IPS-20b (cell line): ENCODE measurements around the gene EXOC3L4.
"Not testable (repeated sequence)": the region's sequence is repeated elsewhere in the genome, so short reads cannot be mapped to it uniquely, and the experiment has no call there.

Experiments used
- H3K27ac ChIP-seq: one replicate; pipeline ENCODE4 v1.5.1; 2013; ENCODE audit warnings: low read length
- H3K27me3 ChIP-seq: 2 replicates; pipeline ENCODE4 v1.6.1; 2013; ENCODE audit warnings: mild to moderate bottlenecking, low read length, inconsistent platforms; ENCODE audit not compliant: insufficient read depth
- H3K36me3 ChIP-seq: 2 replicates; pipeline ENCODE4 v1.6.1; 2013; ENCODE audit warnings: low read depth, mild to moderate bottlenecking, inconsistent platforms, low read length, moderate library complexity; ENCODE audit not compliant: insufficient read depth
- H3K4me1 ChIP-seq: 2 replicates; pipeline ENCODE4 v1.6.1; 2013; ENCODE audit warnings: mild to moderate bottlenecking, control low read depth, inconsistent platforms, low read length, moderate library complexity; ENCODE audit not compliant: insufficient read depth
- H3K4me3 ChIP-seq: 2 replicates; pipeline ENCODE4 v1.5.1; 2013; ENCODE audit warnings: mild to moderate bottlenecking, low read length, inconsistent platforms
- H3K9ac ChIP-seq: 2 replicates; pipeline ENCODE4 v1.6.1; 2013; ENCODE audit warnings: low read depth, mild to moderate bottlenecking, inconsistent platforms, low read length, moderate library complexity
- H3K9me3 ChIP-seq: 2 replicates; pipeline ENCODE4 v1.6.1; 2013; ENCODE audit warnings: mild to moderate bottlenecking, low read depth, low read length, inconsistent platforms; ENCODE audit not compliant: insufficient read depth

EXOC3L4 gene

GRCh38 chr14:103142721-103143302 is 48.3 kb downstream of the EXOC3L4 start:
- Histone ChIP-seq H3K27me3 (peaks cover 29% of the 10 kb centered on the region), H3K4me1 (peaks cover 5% of the 10 kb centered on the region; the same call in 1 of the 2 replicates), H3K36me3 (no peaks in the 10 kb centered on the region), H3K27ac (no peak overlapping the region), H3K4me3 (no peak overlapping the region), H3K9me3 (no peaks in the 10 kb centered on the region), H3K9ac (no peak overlapping the region)

- Histone ChIP-seq H3K9me3 (no peaks in the 10 kb centered on the region), H3K9ac (no peak overlapping the region), H3K4me1 (peaks cover 5% of the 10 kb centered on the region; the same call in 1 of the 2 replicates), H3K27me3 (peaks cover 23% of the 10 kb centered on the region), H3K36me3 (no peaks in the 10 kb centered on the region), H3K4me3 (no peak overlapping the region), H3K27ac (no peak overlapping the region)
These were observed 49.0 kb downstream of the EXOC3L4 start for GRCh38 chr14:103143506-103143905.

DNA sequence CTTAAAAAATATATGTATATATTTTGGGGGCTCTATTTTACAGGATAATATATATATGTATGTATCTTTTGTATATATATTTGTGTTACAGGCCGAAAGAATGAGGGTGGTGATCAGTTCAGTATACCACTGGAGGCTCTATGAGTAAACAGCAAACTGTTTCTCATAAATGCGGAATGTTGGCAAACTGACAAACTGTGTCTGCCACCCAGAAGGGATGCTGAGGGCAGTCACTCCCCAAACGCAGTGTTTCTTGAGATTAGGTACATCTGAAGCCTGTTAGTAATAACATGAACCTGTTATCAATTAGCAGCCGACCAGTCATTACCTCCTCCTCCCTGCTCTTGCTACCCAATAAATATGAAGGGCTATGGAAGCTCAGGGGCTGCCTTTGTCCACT is 49.6 kb downstream of the EXOC3L4 start:
- H3K36me3 ChIP-seq: no peaks in the 10 kb centered on the region
- peaks cover 17% of the 10 kb centered on the region for H3K27me3 ChIP-seq
- H3K9ac ChIP-seq: no peak overlapping the region
- peaks cover 5% of the 10 kb centered on the region; the same call in 1 of the 2 replicates for H3K4me1 ChIP-seq
- no peaks in the 10 kb centered on the region for H3K9me3 ChIP-seq
- H3K4me3 ChIP-seq: no peak overlapping the region
- no peak overlapping the region for H3K27ac ChIP-seq

DNA sequence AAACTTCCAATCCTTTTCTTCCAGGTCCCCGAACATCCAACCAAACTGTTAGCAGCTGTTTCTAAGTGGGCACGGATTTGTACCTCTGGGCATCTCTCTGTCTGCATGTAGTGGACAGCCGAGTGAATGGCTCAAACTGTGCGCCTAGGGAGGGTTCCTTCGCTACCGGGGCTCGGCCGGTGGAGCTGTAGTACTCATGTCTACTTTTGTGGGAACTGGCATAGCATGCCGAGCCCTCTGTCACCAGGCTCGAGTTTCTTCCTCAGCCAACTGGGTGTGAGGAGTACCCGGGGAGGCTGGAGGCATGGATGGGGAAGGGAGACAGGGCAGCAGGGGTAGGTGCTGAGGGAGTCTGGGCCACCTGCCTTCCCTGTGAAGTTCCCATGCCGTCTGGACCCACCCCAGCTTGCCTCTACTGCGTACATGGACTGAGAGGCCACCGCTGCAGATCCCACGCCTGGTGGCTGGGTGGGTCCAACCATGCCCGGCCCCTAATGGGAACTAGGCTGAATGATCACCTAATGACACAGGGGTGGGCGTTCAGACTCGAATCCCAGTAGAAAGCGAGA is 51.7 kb downstream of the EXOC3L4 start:
- no peak overlapping the region for H3K27ac ChIP-seq
- H3K9me3 ChIP-seq: no peaks in the 10 kb centered on the region
- H3K27me3 ChIP-seq: no peaks in the 10 kb centered on the region
- H3K36me3 ChIP-seq: no peaks in the 10 kb centered on the region
- H3K4me3 ChIP-seq: no peak overlapping the region
- no peak overlapping the region for H3K9ac ChIP-seq
- H3K4me1 ChIP-seq: no peaks in the 10 kb centered on the region

DNA sequence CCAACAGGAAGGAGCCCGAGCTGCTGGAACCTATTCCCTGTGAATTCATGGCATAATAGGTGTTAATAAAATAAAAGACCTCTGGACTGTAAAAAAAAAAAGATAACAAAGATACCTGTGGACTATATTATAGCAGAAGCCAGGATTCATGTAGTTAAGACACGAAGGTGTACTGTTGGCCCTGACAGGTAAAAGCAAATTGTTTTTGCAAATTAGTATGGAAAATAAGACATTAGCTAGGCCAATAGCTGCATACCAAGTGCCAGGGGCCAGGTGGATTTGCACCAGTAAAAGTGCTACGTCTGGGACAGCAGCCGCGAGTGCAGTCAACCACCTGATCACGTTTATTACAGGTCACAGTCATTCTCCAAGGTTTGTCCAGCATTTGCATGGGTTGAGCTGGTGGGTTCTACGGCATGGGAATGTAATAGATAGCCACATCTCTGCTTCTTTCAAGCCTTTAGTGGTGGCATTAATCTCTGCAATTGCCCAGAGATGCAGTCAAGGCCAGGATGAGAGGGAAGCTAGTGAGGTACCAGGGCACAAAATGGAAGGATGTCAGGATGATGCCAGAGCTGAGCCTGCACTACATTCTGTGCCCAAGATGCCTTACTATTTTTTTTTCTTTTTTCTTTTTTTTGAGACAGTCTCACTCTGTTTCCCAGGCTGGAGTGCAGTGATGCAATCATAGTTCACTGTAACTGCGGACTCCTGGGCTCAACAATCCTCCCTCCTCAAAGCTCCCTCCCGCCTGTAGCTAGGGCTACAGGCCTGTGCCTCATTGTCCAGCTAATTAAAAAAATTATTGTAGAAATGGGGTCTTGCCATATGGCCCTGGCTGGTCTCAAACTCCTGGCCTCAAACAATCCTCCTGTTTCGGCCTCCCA is 55.1 kb downstream of the EXOC3L4 start:
- Histone ChIP-seq H3K9me3 (no peaks in the 10 kb centered on the region), H3K27ac (no peak overlapping the region), H3K36me3 (no peaks in the 10 kb centered on the region), H3K4me1 (no peaks in the 10 kb centered on the region), H3K9ac (no peak overlapping the region), H3K27me3 (no peaks in the 10 kb centered on the region), H3K4me3 (no peak overlapping the region)

- Histone ChIP-seq H3K27ac (no peak overlapping the region), H3K27me3 (no peaks in the 10 kb centered on the region), H3K9me3 (no peaks in the 10 kb centered on the region), H3K9ac (no peak overlapping the region), H3K36me3 (no peaks in the 10 kb centered on the region), H3K4me1 (no peaks in the 10 kb centered on the region), H3K4me3 (no peak overlapping the region)
These were observed 56.9 kb downstream of the EXOC3L4 start for GRCh38 chr14:103151270-103151945.

GRCh38 chr14:103155010-103155409 is 60.5 kb downstream of the EXOC3L4 start:
- H3K36me3 ChIP-seq: no peaks in the 10 kb centered on the region
- H3K9ac ChIP-seq: no peak overlapping the region
- H3K4me1 ChIP-seq: no peaks in the 10 kb centered on the region
- no peaks in the 10 kb centered on the region for H3K27me3 ChIP-seq
- no peak overlapping the region for H3K27ac ChIP-seq
- H3K9me3 ChIP-seq: no peaks in the 10 kb centered on the region
- no peak overlapping the region for H3K4me3 ChIP-seq

GRCh38 chr14:103155416-103155815 is 60.9 kb downstream of the EXOC3L4 start:
- H3K9ac ChIP-seq, H3K27ac ChIP-seq, H3K4me1 ChIP-seq, H3K27me3 ChIP-seq, H3K9me3 ChIP-seq, H3K36me3 ChIP-seq, H3K4me3 ChIP-seq: not testable (repeated sequence)

DNA sequence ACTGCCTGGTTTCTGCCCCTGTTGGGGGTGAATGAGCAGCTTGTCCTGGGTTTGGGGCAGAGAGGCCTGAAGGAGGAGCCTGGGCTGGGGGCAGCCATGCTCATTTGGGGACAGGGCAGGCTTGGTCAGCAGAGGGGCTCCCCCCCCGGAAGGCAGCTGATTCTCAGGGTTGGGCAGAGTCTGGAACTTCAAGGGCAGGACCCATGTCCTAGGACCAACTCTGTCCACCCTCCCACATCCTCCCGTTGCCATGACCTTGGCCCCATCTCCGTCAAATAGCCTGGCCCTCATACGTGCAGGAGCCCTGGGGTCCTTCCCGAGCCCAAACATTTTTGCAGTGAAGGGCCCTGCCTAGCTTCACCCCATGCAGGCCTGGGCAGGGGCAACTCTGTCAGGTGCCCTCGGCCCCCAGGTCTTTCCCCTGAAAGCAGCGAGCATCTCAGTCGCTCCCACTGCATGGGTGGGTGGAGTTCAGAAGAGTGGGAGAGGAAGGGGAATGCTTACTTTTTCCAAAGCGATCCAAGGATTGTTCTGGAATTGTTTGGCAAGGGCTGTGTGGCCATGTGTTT is 61.4 kb downstream of the EXOC3L4 start:
- no peak overlapping the region for H3K27ac ChIP-seq
- no peaks in the 10 kb centered on the region for H3K36me3 ChIP-seq

DNA sequence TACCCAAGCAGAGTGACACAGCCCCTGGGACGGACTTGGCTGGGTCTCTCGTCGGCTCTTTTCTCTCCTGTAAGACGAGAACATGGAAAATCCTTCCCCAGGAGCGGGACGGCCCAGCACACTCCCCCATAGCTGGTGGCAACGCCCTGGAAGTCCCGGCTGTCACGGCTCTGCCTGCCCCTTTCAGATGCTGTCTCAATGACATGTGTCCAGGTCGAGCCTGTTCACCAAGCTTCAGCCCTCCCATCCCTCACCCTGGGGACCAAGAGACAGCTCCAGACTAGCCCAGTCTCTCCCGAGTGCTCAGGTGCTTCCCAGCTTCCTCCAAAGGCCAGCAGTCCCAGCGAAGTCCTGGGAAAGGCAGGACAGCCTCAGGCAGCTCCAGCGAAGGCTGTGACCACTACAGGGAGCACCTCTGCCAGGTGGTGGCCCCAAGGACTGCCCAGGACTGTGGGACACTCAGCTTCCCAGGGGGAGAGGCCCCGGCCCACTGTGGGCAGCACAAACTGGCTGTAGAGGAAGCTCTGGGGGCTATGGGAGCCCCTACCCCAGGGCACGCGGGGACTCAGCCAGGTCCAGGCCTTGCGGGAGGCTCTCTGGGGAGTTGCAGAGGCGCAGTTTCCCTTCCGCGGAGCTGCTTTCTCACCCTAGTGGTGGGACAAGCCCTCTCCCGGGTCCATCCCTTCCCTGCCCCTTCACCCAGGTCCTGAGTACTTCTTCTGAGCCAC is 62.3 kb downstream of the EXOC3L4 start:
- H3K27ac ChIP-seq: no peak overlapping the region
- H3K4me3 ChIP-seq: no peak overlapping the region
- H3K9ac ChIP-seq: no peak overlapping the region
- no peaks in the 10 kb centered on the region for H3K36me3 ChIP-seq
- H3K9me3 ChIP-seq: no peaks in the 10 kb centered on the region
- H3K27me3 ChIP-seq: no peaks in the 10 kb centered on the region
- no peaks in the 10 kb centered on the region for H3K4me1 ChIP-seq

More for the DNA sequence above, 61.4 kb downstream of the EXOC3L4 start:
- Histone ChIP-seq H3K9me3 (no peaks in the 10 kb centered on the region), H3K4me1 (no peaks in the 10 kb centered on the region), H3K4me3 (no peak overlapping the region), H3K9ac (no peak overlapping the region), H3K27me3 (no peaks in the 10 kb centered on the region)

DNA sequence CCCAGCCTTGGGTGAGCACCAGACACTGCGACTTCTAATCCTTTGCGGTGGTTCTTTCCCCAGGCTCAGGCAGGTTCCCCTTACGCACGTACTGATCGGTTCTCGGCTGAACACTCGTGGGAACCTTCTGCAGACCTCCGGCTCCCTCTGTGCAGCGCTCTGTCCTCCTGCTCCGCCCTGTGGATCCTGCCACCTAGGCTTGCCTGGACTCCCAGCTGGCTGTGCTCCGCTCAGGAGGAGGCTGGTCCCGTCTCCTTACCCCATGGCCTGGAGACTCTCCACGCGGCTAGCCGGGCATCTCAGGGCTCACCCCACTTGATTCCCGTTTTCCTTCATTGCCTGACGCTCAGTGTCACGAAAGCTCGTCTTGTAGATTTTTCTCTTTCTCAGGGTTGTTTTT is 63.4 kb downstream of the EXOC3L4 start:
- Histone ChIP-seq H3K4me3 (no peak overlapping the region), H3K27me3 (no peaks in the 10 kb centered on the region), H3K27ac (no peak overlapping the region), H3K9me3 (no peaks in the 10 kb centered on the region; the same call in 1 of the 2 replicates), H3K4me1 (no peaks in the 10 kb centered on the region), H3K9ac (no peak overlapping the region), H3K36me3 (no peaks in the 10 kb centered on the region)
